Inflammatory macrophage treated with lipopolysaccharide for 1 hour (primary cell): Measurements from ENCODE around the gene SPTLC3.

Experiments
- DNase-seq, 2 donors: peaks; one replicate each; pipeline ENCODE4 v3.0.0-alpha.2; 2020 to 2022

The SPTLC3 gene

DNA sequence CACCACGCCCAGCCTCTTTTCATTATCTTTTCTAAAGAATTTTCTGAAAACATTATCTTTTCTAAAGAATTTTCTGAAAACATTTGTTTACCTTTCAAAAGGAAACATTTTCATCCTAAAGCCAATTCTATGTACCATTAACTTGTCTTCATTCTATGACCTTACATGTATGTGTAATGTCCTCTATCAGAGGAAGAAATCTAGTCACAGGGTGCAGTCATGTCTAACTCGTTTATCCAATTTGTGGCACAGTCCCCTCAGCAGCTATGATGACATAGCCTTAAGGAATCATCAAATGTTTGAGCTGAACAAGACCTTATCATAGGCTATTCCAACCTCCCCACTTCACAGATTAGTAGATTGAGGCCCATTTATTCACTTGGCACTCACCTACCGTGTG is 21.5 kb upstream of the SPTLC3 start:
- no peak for DNase-seq

DNA sequence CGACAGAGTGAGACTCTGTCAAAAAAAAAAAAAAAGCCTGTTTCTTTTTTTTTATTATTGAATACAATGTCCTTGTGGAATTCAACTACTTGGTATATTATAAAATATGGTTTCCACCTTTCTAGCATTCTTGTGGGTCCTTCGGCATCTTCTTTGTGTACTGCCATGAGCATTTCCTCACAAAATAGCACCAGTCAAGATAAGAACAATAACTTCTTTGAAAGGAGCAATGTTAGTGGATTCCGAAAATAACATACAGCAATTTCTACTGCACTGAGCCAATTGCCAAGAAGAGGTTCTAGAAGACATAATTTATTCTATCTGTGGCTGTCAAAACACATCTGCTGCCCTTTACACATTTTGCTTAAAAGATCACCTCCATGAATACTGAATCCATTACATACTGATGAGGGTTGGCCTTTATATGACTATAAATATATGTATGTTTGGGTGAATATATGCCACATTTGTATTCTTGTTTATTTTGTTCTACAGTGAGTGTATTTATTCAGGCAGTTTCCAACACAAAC is 19.1 kb upstream of the SPTLC3 start:
- no peak for DNase-seq

DNA sequence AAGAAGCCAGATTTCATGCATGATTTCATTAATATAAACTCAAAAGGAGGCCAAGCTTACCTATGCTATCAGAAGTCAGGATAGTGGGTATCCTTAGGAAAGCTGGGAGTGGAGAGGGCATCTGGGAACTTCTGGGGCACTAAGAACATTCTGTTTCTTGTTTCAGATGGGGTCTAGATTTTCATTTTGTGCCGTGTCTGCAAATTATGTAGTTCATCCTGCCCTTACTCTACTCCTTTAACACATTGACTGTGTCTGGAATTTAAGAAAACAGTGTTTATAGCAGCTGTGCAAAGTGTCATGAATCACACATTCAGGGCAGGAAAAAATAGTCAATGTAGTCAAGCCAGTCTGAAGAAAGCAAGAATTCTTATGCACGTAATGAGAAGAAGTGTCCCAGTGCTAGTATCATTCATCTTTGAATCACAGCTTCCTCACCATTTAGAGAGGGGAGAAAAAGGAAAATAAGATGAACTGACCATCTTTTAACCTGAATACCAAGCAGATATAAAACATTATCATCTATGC is 11.6 kb upstream of the SPTLC3 start:
- no peak for DNase-seq

DNA sequence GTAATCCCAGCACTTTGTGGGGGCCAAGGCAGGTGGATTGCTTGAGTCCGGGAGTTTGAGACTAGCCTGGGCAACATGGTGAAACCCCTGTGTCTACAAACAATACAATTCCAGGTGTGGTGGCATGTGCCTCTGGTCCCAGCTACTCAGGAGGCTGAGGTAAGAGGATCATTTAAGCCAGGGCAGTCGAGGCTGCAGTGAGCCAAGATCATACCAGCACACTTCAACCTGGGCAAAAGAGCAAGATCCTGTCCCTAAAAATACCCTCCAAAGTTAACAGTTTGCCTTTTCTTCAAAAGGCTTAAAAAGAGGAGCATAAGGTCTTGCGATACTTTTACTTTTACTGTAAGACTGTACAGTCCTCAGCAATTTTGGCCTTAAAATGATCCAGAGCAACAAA is 10.7 kb upstream of the SPTLC3 start:
- DNase-seq: no peak

DNA sequence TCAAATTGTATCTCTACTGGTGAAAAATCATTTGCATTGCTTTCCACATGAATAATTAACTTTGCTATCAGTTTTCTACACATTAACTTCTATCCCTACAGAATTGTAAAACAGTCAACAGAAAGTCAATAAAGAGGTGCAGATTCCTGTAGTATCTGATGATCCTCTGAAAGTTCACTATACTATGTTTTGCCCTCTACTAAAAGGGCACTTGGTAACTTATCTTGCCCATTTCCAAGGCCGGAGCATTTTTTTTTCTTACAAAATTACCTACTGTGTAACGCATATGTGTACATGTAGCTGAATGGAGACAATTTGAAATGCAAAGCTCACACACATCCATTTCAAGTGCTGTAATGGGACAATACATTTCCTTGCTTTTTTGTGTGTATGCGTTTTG is 9.6 kb upstream of the SPTLC3 start:
- DNase-seq: no peak

DNA sequence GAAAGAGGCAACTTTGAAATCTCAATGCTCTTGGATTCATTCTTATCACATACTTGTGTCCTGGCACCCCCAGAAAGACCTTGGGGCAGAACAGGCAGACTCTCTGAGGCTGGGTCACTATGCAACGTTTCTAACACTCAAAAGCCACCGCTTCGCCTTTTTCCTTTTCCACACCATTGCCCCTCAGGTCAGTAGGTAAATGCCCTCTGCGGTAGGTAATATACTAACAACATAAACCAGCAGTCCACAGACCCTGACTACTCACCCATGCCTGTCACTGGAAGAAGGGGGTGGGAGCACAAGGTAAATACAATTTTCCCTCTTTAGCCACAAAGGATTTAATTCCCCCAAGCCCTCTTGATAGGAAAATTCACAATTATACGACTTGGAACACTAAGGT is 6.5 kb upstream of the SPTLC3 start:
- DNase-seq: no peak

DNA sequence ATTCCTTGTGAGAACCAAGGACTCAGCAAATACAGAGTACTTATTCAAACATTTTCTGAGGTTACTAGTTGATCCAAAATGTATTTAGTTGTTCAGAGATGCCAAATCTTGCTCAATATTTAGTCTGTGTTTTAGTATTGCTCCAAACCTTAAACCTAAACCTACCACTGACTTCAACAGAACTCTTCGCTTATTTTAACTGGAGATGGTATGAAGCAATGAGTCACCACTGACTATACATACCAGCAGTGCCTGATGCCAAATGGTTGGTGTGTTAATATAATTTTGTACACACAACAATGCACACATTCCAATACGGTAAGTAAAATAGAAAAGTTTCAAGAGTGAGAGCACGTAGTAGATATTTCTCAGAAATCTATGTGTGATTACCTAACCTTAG is 1.9 kb upstream of the SPTLC3 start:
- peak in 1 of 2 donors; percentile 6 for DNase-seq

DNA sequence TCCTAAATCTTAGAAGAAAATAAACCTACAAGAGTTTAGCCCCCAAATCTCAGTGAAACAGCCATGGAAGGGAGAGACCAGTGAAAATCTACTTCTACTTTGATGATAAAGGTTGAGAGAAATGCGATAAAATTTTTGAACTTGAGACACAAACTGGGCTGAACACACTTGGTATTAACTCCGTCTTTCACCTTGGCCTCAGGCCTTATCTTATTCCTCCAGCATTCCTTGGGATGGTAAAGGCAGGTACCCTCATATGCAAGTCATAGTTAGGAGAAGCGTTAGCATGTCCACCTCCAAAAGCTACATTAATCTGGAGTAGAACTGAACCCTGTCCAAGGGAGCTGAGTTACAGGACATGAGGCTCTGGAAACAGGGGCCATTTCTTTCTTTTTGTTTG is 1.2 kb upstream of the SPTLC3 start:
- DNase-seq: no peak

DNA sequence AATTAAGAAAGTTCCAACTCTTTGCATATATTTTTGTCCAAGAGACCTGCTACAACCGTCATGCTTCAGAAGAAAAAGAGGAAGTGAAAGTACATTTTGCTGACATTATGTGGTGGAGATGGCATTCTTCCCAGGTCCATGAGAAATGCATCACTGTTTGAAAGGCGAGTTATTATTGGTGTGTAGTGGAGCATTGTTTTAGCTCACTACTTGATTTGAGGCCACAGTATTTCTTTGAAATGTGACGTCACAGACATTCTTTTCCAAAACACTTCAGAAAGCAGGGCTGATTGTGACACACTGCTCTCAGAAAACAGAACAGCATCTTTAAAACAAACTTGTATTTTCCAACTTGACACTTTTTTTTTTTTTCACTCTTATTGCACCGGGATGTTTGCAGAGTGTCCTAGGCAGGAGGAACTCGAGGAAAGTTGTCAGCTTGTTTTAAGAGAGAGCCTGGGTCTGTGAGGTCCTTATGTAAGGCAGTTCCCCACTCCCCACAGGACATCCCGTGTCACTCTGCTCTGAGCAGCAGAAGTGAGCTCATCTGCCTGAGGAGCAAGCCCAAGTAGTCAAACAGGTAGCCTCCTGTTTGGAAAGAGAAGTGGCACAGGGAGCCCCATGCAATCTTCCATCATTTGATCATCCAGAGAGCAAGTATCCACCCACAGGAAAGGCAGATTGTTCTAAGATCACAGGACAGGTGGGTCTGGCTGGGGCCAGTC is 1.1 kb downstream of the SPTLC3 start:
- DNase-seq: peak; percentile 59 to 77

DNA sequence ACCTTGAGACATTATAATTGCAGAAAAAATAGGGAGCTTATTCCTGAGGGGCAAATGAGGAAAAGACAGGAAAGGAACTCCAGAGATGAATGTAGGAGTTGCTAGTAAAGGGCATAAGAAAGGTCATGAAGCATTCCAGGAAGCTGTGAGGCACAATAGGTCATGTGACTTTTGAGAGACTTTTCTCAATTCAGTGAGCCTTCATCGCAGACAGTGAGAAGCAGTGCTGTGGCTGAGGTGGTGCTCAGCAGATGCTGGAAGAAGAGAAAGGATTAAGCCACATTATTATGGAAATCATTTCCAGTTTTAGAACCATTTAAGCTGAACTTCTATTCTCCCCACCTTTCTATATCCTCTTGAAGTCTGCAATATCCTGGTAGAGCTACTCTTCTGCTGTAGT is 4.1 kb downstream of the SPTLC3 start:
- DNase-seq: no peak

DNA sequence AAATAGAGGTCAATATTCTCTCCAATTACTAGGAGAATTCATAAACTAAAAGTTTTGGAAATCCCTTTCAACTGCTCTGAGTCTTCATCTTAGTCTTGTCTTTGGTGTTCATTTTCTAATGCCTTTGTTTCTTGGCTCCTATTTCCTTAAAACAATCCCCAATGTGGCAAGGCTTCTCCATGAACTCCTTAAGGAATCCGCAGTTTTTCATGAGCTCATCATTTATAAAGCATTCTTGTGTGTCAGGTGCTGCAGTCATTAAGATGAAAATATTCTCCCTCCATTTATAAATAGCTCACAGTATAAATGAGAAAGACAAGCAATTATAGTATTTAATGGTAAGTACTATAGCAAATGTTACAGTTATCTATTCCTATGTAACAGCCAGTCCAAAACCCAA is 4.6 kb downstream of the SPTLC3 start:
- no peak for DNase-seq

DNA sequence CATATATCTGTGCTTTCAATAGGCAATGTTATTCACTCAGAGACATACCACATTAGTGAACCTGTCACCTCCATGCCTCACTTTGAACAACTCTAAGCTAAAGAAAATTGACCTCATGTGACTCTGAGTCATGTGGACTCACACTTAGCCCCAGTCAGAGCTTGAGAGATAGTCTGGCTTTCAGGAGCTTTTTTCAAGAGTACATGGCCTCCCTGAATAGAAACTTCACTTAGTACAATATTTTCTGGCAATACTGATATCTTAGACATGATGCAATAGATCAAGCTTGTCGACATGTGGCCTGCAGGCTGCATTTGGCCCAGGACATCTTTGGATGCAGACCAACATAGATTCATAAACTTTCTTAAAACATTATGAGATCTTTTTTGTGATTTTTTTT is 8.5 kb downstream of the SPTLC3 start:
- no peak for DNase-seq

DNA sequence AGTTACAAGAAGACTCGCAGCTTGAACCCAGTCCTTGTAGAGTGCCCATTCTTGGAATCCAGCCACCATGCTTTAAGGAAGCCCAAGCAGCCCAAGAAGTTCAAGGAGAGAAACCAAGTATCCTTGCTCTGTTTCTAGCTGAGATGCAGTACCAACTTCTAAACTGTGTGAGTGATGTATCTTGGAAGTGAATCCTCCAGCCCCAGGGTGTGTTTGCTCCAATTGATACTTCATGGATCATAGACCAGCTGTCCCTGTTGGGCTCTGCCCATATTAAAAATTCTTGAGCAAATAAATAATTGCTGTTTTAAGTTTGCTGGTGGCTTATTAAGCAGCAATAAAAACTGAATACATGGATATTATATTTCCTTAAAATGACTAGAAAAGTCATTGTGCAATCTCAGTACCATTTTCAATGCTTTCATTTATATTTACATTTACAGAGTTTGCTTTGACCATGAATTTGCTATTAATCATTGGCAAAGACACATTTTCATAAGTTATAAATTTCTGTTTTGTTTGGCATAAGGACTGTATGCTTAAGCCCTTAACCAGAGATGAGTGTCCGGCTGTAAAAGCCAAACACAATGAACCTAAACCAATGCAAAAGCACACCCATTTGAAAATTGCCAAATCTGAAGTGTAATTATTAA is 9.2 kb downstream of the SPTLC3 start:
- no peak for DNase-seq

DNA sequence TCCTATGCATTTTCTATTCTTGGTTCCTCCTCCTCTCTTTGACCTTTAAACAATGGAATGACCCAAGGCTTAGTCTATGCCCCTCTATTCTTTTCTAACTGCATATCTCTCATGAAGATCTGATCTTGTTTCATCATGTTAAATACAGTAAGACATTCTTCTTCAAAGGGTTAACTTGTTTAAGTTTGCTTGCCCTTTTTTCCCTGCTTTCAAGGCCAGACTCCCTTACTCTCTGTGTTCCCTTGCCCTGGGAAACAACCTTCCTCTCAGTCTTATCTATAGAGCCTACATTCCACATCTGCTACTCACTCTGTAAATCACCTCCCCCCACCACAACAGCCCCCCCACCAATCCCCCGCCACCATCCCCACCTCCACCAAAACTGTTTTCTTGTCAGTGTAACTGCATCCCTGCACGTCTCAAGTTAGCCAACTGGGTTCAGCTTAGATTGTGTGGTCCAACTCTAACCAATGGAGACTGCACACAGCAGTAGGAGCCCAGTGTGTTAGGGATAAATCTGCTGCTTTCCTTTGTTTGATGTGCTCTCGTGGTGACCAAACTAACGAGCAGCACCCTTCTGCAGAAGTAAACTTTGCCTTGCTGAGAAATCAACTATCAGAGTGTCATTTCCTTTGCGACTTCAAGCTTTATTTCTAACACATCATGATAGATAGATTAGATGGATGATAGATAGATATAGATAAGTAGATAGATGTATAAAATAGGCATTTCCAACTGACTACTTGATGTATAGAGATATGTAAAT is 12.6 kb downstream of the SPTLC3 start:
- no peak for DNase-seq

DNA sequence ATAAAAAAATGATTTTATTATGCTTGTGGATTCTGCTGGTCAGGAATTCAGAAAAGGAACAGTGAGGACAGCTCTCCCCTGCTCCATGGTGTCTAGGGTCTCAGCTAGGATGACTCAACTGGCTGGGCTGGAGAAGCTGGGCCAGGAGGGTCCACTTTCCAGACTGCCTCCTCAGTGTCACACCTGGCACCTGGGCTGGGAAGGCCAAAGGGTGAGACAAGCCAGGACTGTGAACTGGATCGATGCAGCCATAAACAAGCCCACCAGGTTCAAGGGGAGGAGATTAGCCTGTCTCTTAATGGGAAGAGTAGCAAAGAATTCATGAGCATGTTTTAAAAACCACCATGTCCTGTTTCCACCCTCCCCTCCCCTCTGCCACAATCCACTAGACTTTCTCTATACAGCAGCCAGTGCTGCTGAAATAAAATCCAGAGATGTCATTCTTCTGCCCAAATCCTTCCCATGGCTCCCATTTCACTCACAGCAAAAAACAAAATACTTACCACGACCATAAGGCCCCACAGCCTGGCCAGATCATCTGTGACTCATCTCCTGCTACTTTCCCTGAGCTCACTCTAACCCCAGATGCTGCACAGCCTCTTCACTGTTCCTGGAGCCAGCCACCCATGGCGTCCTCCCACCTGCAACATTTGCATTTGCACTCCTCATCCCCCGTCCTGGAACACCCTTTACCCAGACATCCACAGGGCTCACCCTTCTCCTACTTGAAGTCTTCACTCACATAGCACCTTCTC is 13.8 kb downstream of the SPTLC3 start:
- DNase-seq: no peak

DNA sequence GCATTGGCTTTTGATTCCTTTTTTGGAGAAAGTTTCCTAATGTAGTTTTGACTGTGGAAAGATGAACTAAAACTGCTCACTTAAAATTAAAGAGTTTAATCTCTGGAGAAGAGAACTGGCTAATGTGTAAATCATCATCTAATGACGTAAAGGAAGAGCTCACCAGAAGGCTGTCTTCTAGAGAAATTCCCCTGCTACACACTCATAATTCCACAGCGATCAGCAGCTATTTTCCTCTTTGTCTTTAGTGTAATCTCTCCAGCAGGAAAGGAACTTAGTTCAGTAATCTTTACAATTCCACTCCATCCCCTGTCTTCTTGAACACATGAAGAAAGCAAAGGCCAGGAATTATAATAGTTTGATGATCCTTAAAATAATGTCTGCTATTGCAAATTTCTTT is 15.8 kb downstream of the SPTLC3 start:
- DNase-seq: no peak

DNA sequence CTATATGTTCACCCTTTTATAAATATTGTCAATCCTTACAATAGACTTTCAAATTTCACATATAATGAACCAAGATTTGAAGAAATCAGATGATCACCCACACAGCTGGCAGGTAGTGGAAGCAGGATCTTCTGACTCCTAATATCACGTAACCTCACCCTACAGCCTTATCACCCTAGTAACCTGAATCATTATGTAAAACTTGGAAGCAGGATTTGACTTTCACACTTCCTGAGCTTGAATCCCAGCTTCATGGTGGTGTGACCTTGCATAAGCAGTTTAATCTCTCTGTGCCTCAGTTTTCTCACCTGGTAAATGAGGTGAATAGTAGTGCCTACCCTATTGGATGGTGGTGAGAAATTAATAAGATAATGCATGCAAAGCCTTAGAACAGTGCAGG is 16.4 kb downstream of the SPTLC3 start:
- DNase-seq: no peak

DNA sequence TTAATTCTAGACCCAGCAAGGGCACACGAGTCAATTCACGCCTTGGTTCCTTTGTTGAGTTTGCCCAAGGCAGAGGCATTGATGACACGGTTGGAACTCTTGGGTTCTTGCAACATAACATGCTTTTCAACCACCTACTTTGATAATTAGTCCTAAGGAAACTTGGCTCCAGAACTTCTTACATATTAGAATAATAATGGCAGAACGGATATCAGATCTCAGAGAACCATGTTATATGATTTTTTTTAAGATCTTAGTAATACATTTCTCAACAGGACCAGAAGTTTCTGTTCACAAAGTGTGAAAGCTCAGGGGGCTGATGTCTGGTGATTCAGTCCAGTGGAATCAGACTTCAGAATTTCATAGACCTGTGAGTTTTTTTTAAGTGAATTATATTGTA is 19.2 kb downstream of the SPTLC3 start:
- no peak for DNase-seq

DNA sequence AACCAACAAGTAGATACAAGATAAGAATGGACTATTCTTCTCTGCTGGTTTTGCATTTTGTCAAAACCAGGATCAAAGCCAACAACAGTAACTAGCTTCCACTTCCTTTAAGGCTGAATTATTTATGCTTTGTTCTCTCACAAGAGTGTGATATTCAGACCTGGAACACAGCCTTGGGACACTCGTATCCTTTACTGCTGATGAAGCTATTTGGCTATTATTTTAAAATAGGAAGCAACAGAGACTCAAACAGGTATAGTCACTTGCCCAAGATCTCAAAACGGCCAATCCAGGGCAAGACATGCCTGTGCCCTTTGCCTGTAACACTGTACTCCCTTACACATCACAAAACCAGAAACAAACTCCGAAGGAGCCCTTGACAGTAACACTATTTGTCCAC is 19.9 kb downstream of the SPTLC3 start:
- DNase-seq: no peak

DNA sequence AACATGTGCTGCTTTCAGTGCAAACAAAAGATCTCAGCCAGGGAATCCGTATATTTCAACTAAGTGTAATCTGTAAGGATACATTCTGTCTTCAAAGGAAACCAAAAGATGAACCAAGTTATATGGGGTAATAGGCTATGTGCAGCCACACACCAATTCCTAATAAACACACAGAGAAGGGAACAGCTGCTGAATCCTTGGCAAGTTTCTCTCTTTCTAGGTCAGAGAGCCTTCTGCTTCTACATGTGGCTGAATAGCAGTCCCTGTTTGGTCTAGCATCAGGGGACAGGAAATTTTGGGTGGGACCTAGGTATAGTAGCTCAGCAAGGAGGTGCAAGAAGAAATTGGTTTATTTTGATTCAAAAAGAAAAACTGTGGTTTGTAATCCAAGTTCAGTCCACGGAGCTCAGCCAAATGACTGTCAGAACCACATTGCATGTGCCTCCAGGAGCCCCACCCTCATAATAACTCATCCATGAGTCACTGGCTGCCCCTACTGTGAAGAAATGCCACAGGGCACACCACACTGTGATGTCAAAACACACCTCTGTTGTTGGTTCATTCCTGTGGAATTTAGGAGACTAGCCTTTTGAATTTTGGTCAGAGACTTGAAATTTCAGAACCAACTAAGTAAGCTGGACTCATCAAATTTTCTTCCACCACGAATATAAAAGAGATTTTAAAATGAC is 21.1 kb downstream of the SPTLC3 start:
- no peak for DNase-seq

DNA sequence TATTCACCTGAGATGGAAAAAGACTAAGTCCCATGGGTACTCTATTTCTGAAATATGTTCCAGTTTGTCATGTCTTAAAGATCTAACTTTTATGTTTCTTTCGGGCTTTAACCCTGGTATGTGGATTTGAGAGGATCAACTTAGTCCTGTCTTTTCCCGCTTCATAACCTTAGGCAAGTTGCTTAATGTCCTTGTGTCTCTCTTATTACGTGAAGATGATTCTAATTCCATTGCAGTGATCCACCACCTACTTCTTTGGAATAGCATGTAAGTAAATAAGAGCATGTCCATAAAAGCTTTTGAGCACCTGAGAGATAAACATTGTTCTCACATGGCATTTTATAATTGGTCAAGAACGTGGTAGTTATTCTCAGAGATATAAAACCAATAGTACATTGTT is 23.0 kb downstream of the SPTLC3 start:
- no peak for DNase-seq

DNA sequence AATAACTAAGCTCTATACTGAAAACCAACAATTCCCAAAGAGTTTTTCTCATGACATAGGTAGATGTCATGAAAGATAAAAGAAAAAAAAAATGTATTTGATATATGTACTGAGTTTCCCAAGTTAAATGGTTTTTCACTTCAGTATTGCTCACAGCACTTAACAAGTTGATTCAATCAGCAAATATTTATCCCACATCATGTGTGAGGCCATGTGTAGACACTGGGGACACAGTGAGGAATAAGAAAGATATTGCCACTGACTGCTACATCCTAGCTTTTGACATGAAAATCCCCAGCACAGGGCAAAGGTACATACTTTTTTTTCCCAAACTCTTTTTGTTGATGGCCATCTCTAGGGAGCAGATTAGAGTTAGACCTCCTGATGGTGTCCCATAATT is 25.3 kb downstream of the SPTLC3 start:
- DNase-seq: no peak
